PC-9 (cell line): ENCODE measurements around the gene ANAPC1. TPM values are rescaled to one million over a fixed set of nuclear protein-coding genes. Genes with fewer than 3 reads are reported as not detected.
"Not testable (repeated sequence)": the region's sequence is repeated elsewhere in the genome, so short reads cannot be mapped to it uniquely, and the experiment has no call there.

ENCODE experiments used
- BruUV-seq: library from RNA; stranded (reverse); fragments of 400-500 nt; replicated peaks from 2 replicates; lab custom pipeline; 2021; lab: Mats Ljungman, UMichigan
- CTCF ChIA-PET: fragments of 300-600 bp; sonication (Branson Sonifier 250); formaldehyde crosslinking; loops from one replicate; lab custom pipeline; 2022; ENCODE audit warnings: antibody characterized with exemption; lab: Charles Lee
- POLR2A ChIA-PET: fragments of 300-600 bp; sonication (Branson Sonifier 250); formaldehyde crosslinking; loops from one replicate; lab custom pipeline; 2022; ENCODE audit warnings: antibody characterized with exemption; ENCODE audit not compliant: unreplicated experiment; lab: Charles Lee
- DNase-seq, 2 experiments: peaks; one replicate each; pipeline versions ENCODE4 v3.0.0 to v3.0.0-alpha.2; 2015 to 2022; ENCODE audit warnings: mixed read lengths in 1 of 2
- H2AFZ ChIP-seq: fragments of 200-600 bp; sonication (generic); 2 replicates; pipeline ENCODE4 v1.8.1; 2017; ENCODE audit warnings: antibody characterized with exemption
- H3F3A ChIP-seq: fragments of 200-600 bp; sonication (generic); 2 replicates; pipeline ENCODE4 v1.8.1; 2017; ENCODE audit warnings: antibody characterized with exemption, mild to moderate bottlenecking, low read depth; ENCODE audit not compliant: insufficient read depth
- H3K27ac ChIP-seq: fragments of 200-600 bp; sonication (generic); 2 replicates; pipeline ENCODE4 v1.6.1; 2016; ENCODE audit warnings: mixed run types
- H3K27me3 ChIP-seq: fragments of 200-600 bp; sonication (generic); 2 replicates; pipeline ENCODE4 v1.6.1; 2016; ENCODE audit warnings: low read depth, mixed run types; ENCODE audit not compliant: insufficient read depth
- H3K36me3 ChIP-seq: fragments of 200-600 bp; sonication (generic); 2 replicates; pipeline ENCODE4 v1.6.1; 2016; ENCODE audit warnings: low read depth, mixed run types
- H3K4me1 ChIP-seq: fragments of 200-600 bp; sonication (generic); replicated peaks from 2 replicates; pipeline ENCODE4 v1.6.1; 2016; ENCODE audit warnings: mixed run types; ENCODE audit not compliant: insufficient read depth
- H3K4me2 ChIP-seq: fragments of 200-600 bp; sonication (generic); 2 replicates; pipeline ENCODE4 v1.6.1; 2017; ENCODE audit warnings: mixed run types
- H3K4me3 ChIP-seq: fragments of 200-600 bp; sonication (generic); 2 replicates; pipeline ENCODE4 v1.6.1; 2016; ENCODE audit warnings: mixed run types
- H3K79me2 ChIP-seq: fragments of 200-600 bp; sonication (generic); 2 replicates; pipeline ENCODE4 v1.6.1; 2017; ENCODE audit warnings: low read depth, mixed run types
- H3K9me2 ChIP-seq: fragments of 200-600 bp; sonication (generic); 2 replicates; pipeline ENCODE4 v1.8.1; 2017; ENCODE audit warnings: mild to moderate bottlenecking; ENCODE audit not compliant: insufficient read depth
- H3K9me3 ChIP-seq: fragments of 200-600 bp; sonication (generic); 2 replicates; pipeline ENCODE4 v1.8.1; 2016; ENCODE audit warnings: low read depth; ENCODE audit not compliant: insufficient read depth
- H4K20me1 ChIP-seq: fragments of 200-600 bp; sonication (generic); 2 replicates; pipeline ENCODE4 v1.8.1; 2017; ENCODE audit not compliant: insufficient read depth
- CTCF ChIP-seq: fragments of 200-600 bp; sonication (generic); conservative IDR thresholded peaks from 2 replicates; pipeline ENCODE4 v1.6.1; 2017; ENCODE audit warnings: mixed run types, antibody characterized with exemption, mild to moderate bottlenecking, moderate library complexity
- EZH2 ChIP-seq: fragments of 200-600 bp; sonication (generic); IDR thresholded peaks from 2 replicates; pipeline ENCODE4 v1.8.0; 2017; ENCODE audit warnings: antibody characterized with exemption, low read depth
- intact Hi-C: fragments of 100-400 bp; cut with micrococcal nuclease; formaldehyde crosslinking; loops from one replicate; pipeline ENCODE4 v1.10.0; 2022; ENCODE audit not compliant: unreplicated experiment
- total RNA-seq: library from RNA; stranded (reverse); gene quantifications from 2 replicates; pipeline ENCODE4 v1.2.3, GENCODE V29; 2021

The ANAPC1 gene
- total RNA-seq, 1 experiment from 2014 or later: 59.6 TPM

GRCh38 chr2:111884592-111884964 is 585 bp upstream of the ANAPC1 start:
- Histone ChIP-seq H3K36me3 (no peaks in the 10 kb centered on the region), H3K4me2 (peak overlapping the region; percentile 82), H3K9me2 (no peaks in the 10 kb centered on the region), H3K27me3 (no peaks in the 10 kb centered on the region), H3K79me2 (peaks cover 34% of the 10 kb centered on the region), H3K27ac (peak overlapping the region; percentile 72), H3F3A (peaks cover 12% of the 10 kb centered on the region; the same call in 1 of the 2 replicates), H3K4me3 (peak overlapping the region; percentile 73), H4K20me1 (no peaks in the 10 kb centered on the region), H3K9me3 (no peaks in the 10 kb centered on the region), H2AFZ (peak overlapping the region; percentile 85), H3K4me1 (peaks cover 15% of the 10 kb centered on the region)
- peak in 1 of 2 experiments; percentile 33 for DNase-seq
- intact Hi-C loops: loop anchor here (10.0 kb wide), 1 partner anchor 370 kb away; the partner anchor contains the start of gene ZC3H8
- no TSS peak for BruUV-seq
- ChIA-PET CTCF (no interaction called here), POLR2A (no interaction called here)
- TF ChIP-seq EZH2: no peak
- TF ChIP-seq CTCF: no peak

DNA sequence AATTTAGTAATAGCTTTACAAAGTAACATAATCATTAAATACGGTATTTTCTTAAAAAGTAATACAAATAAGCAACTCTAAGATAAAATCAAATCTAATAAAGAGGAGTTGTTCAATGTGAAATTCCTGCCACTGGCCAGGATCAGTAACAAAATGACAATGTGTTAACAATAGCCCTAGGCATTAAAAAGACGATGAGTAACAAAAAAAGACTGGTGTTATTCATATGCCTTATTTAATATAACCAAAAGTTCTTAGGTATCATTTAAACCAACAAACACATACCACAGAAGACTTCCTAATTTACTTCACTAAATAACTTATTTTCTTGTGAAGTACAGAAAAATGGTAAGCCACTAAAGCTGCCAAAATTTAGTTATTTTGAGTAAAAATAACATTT is 11.2 kb downstream of the ANAPC1 start:
- H3K36me3 ChIP-seq, H3K9me3 ChIP-seq, H4K20me1 ChIP-seq, H3F3A ChIP-seq, POLR2A ChIA-PET, H3K4me2 ChIP-seq, H3K27ac ChIP-seq, intact Hi-C loops, BruUV-seq, H3K4me1 ChIP-seq, CTCF ChIA-PET, H2AFZ ChIP-seq, H3K79me2 ChIP-seq, DNase-seq, H3K27me3 ChIP-seq, H3K4me3 ChIP-seq, H3K9me2 ChIP-seq: not testable (repeated sequence)

GRCh38 chr2:111865124-111865523 is 18.9 kb downstream of the ANAPC1 start:
- POLR2A ChIA-PET, H4K20me1 ChIP-seq, H3K36me3 ChIP-seq, DNase-seq, H3K4me3 ChIP-seq, H2AFZ ChIP-seq, intact Hi-C loops, H3K9me2 ChIP-seq, H3K27ac ChIP-seq, CTCF ChIA-PET, H3K4me1 ChIP-seq, H3K4me2 ChIP-seq, H3K9me3 ChIP-seq, BruUV-seq, H3K27me3 ChIP-seq, H3F3A ChIP-seq, H3K79me2 ChIP-seq: not testable (repeated sequence)

DNA sequence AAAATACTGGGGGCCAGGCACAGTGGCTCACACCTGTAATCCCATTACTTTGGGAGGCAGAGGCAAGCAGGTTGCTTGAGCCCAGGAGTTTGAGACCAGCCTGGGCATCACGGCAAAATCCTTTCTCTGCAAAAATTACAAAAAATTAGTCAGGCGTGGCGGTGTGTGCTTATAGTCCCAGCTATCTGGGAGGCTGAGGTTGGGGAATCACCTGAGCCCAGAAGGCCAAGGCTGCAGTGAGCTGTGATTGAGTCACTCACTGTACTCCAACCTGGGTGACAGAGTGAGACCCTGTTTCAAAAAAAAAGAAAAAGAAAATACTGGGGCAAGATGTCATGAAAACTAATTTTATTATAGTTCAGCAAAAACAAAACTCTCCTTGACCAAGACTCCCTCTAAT is 24.0 kb downstream of the ANAPC1 start:
- H3K36me3 ChIP-seq, POLR2A ChIA-PET, DNase-seq: not testable (repeated sequence)

GRCh38 chr2:111852544-111852943 is 31.4 kb downstream of the ANAPC1 start:
- H3K27ac ChIP-seq, DNase-seq, H3K4me2 ChIP-seq, H4K20me1 ChIP-seq, H3F3A ChIP-seq, POLR2A ChIA-PET, H3K36me3 ChIP-seq, H2AFZ ChIP-seq, intact Hi-C loops, BruUV-seq, H3K27me3 ChIP-seq, H3K9me3 ChIP-seq, H3K4me3 ChIP-seq, H3K4me1 ChIP-seq, H3K79me2 ChIP-seq, CTCF ChIA-PET, H3K9me2 ChIP-seq: not testable (repeated sequence)

More for the DNA sequence above, 24.0 kb downstream of the ANAPC1 start:
- H3K9me3 ChIP-seq, H3K27ac ChIP-seq, CTCF ChIA-PET, H3K4me3 ChIP-seq, H3K9me2 ChIP-seq, H4K20me1 ChIP-seq, H2AFZ ChIP-seq, H3K27me3 ChIP-seq, H3K4me1 ChIP-seq, H3K4me2 ChIP-seq, H3F3A ChIP-seq, intact Hi-C loops, H3K79me2 ChIP-seq, BruUV-seq: not testable (repeated sequence)
